Forelimb muscle (tissue), 1 donor: ENCODE results near the gene GABRG3. TPM values are rescaled to one million over a fixed set of nuclear protein-coding genes. Genes with fewer than 3 reads are reported as not detected.
A peak's percentile ranks its signal among the peaks of the same experiment; 100 is the strongest.

Experiments used
- DNase-seq: peaks from one replicate; pipeline ENCODE4 v3.0.0-alpha.2; 2013; ENCODE audit warnings: low read depth
- polyA plus RNA-seq: library from polyadenylated mRNA; unstranded; fragments of 120-200 nt; gene quantifications from one replicate; pipeline ENCODE4 v1.2.1, GENCODE V29; 2013; ENCODE audit not compliant: insufficient read length

The GABRG3 gene
- polyA plus RNA-seq, 1 donor = 0.22 TPM

DNA sequence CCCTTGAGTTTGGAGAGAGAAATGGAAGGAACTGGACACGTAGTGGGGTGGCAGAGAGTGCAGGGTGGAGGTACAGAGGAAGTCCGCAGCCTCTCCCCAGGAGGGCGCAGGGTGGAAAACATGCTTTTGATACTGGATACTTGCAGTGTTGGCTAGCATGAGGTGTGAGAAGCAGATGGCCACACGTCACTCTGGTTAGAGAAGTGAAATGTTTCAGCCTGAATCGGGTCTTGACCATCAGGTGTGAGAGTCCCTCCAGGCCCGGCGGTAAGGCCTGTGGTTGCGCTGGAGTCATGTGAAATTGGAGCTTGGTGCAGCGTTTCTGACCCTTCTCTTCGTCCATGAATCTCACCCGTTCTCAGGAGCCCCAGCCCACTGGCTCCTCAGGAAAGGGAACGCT lies 93.1 kb downstream of the GABRG3 start:
- no peak for DNase-seq

DNA sequence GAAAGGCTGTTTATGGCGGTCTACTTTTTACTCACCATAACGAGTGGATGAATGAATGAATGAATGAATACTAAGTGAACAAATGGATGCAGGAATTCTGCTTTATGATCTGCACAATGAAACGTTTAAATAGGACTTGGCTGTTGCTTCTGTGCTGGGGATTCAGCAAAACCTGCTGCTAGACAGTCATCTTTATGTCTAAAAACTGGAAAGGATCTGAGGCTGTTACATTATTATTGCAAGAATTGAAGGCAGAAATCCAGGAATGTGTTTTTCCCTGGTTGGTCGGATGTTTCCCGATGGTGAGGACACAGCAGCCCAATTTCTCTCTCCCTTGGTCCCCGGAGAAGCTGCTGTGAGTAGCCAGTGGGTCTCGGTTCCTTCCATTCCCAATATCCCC lies 94.2 kb downstream of the GABRG3 start:
- no peak for DNase-seq

DNA sequence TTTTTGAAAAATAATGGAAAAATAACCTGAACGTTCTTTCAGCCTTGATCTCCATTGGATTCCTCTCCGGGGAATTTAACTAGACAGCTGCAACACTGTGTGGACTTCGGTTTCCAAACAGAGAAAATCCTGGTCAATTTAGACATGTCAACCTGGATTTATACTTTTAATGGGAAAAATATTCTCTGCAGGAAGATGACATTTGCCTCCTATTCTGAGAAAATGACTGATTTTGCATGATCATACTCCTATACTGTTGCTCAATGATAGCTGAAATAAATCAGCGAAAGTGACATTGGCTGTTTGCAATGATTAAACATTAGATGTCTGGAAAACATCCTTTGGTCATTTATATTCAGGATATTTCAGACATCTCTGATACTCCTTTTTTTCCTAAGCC lies 94.8 kb downstream of the GABRG3 start:
- no peak for DNase-seq

DNA sequence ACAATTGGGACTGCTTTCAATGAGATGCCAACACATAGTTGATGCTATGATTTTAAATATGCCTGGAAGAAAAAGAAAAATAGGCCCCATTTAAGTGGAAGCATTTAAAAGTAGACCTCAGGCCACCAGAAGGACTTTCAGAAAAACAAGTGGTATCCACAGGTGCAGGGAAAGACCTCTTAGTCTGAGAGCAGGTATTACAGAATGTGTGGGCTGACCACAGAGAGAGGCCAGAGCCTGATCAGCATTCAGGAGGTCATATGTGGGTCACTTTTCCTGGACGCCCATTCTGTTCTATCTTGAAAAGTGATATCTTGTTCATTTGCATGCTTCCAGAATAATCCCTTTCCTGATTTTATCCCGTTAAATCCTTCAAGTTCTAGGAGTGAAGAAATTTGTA lies 95.5 kb downstream of the GABRG3 start:
- no peak for DNase-seq

DNA sequence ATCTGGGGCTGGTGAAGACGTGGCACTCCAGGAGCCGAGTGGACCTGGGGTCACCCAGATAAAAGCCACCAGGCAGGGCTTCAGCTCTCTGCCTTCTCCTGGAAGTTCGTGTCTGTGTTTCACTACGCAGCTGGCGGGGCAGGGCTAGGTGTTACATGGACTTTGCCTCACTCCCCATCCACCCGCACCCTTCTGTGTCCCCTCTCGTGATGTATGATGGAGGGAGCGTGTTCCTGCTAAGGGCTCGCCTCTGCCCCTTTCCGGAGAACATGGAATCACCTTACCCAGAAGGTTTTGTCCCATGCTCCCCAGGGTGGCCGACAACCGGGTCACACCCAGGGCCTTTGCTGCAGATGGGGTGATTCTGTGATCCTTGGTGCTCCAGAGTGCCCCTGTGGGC lies 96.2 kb downstream of the GABRG3 start:
- DNase-seq = no peak

DNA sequence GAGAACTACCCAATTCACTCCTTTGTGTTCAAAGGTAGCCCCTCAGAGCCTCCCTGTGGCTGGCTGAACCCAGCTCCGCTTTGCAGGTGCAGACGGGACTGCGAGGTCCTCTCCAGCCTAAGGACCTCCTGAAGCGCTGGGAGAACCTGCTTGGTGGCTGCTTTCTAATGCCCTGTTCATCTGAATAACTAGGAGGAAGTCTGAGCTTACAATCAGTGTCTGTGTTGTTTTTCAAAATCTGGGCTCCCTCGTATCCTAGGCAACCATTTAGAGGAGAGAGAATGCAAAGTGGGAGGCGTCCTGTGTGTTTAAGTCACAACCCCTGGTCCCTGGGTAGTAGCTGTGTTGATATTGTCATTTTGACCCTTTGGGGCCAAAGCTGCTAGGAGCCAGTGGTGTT lies 99.9 kb downstream of the GABRG3 start:
- DNase-seq = no peak

DNA sequence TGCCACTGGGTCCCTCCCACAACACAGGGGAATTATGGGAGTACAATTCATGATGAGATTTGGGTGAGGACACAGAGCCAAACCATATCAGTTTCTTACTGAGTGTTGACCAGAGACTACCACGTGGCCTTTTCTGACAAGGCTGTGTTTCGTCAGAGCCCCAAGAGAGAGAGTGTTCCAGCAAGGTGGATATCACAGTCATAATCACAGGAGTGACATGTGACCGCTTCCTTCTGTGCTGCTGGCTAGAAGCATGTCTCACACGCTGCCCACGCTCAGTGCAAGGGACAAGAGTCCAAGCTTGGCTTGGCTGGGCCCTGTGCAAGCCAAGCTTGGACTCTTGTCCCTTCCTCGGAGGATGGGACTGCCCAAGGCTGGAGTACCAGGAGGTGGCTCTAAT lies 103.2 kb downstream of the GABRG3 start:
- no peak for DNase-seq

DNA sequence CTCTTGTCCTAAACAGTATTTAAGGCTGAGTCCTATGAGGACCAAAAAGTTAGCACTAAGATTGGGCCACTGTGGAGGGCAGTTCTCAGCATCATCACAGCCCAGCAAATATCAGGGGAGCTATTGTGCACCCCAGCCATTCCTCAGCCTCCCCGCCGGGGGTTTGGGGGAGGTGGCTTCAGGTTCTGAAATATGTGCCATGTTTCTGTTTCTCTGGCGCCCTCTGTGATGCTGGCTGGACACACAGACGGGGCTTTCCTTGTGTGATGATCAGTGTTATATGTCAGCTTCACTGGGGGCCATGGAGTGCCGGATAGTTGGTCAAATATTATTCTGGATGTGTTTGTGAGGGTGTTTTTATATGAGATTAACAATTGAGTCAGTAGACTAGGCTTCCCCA lies 106.8 kb downstream of the GABRG3 start:
- no peak for DNase-seq

DNA sequence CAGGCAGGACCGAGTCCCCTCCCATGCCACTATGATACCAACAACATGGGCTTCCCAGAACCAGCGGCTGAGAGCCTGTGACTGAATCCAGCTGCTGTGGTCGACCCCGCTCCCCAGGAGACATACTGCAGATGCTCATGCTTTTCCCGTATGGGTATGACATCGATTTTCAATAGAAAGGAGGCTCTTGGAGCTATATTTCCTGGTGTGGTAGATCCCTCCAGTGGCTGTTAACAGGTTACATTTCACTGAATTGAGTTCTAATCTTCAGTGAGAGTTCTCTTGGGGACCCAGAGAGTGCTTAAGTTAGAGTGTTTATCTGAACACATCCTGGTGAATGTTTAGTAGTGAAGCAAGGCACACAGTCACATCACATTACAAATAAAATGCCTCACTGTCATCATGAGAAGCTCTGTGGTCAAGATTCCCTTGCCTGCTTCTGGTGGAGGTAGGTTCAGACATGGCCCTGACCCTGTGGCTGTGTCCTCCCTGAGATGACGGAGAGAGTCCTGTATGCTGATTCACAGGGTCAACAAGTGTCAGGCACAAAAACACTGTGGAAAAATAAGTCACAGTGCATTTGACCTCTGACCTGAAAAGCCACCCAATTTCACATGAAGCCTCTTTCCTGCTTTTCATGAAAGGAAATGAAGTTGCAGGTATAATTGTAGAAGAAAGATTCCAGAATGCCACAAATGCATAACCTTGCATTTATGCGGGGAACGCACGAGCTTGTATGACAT lies 110.9 kb downstream of the GABRG3 start:
- no peak for DNase-seq

DNA sequence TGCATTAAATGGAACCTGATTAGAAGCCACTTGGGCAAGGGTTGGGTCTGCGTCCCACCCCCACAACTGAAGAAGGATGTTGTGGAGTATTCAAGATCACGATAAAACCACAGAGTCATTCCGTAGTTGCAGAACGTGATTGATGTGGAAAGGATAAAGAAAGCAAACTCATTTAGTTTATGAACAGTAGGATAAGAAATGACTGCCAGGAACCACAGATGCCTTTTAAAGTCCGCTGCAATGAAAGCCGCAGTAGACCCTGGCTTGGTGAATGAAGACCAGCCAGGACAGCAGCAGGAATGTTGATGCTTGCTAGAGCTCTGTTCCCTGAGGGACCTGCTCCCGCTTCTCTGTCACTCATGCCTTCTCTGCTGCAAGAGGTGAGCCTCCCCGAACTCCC lies 111.5 kb downstream of the GABRG3 start:
- DNase-seq = no peak

DNA sequence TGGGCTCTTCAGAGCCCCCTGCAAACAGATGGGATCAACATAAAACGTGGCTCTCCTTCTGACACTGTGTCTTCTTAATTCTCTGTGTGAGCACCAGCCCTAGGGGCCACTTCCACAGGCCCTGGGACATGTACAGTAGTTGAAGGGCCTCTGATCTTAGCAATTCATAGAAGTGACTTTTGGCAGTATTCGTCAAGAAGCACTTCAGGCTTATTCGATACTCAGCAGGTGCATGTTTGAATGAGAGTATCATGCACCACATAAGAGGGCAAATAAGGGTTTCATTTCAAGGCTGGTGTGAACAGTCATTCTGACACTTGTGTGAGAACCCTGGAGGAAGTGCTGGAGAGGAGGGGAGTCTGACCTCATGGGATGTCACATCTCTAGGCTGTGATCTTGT lies 113.9 kb downstream of the GABRG3 start:
- no peak for DNase-seq

DNA sequence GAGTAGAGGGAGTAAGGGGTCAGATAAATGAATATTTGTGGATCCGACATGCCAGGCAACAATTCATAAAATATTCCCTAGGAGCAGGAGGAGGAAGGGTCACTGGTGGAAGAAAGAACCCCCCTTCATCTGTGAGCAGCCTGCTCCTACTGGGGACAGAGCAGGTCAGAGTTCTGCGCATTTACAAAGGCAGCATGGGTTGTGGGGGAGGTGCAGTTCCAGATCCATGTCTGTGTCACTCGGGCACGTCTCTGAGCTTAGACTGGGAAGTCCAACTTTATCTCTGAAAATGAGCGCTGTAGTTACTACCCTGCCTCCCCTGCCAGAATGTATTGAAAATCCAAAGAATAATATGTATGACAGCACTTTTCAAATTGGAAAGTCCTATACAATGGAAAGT lies 115.2 kb downstream of the GABRG3 start:
- DNase-seq = no peak

DNA sequence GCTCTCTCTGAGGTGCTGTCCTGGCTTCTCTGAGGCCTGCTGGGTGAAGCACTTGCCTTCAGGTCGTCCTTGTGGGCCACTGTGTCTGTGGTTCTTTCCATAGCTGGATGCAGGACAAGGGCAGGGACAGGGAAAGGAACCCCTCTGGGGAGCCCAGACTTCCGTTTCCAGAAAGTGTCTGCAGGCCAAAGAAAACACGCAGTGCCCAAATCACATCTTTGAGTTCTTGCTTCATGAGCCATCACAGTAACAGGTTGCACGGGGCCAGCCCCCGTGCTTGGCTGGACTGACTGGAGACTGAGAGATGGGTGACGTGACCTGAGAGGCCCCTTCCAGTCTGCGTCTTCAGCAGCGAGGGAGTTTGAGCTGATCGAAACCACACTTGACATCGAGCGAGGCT lies 115.8 kb downstream of the GABRG3 start:
- no peak for DNase-seq

DNA sequence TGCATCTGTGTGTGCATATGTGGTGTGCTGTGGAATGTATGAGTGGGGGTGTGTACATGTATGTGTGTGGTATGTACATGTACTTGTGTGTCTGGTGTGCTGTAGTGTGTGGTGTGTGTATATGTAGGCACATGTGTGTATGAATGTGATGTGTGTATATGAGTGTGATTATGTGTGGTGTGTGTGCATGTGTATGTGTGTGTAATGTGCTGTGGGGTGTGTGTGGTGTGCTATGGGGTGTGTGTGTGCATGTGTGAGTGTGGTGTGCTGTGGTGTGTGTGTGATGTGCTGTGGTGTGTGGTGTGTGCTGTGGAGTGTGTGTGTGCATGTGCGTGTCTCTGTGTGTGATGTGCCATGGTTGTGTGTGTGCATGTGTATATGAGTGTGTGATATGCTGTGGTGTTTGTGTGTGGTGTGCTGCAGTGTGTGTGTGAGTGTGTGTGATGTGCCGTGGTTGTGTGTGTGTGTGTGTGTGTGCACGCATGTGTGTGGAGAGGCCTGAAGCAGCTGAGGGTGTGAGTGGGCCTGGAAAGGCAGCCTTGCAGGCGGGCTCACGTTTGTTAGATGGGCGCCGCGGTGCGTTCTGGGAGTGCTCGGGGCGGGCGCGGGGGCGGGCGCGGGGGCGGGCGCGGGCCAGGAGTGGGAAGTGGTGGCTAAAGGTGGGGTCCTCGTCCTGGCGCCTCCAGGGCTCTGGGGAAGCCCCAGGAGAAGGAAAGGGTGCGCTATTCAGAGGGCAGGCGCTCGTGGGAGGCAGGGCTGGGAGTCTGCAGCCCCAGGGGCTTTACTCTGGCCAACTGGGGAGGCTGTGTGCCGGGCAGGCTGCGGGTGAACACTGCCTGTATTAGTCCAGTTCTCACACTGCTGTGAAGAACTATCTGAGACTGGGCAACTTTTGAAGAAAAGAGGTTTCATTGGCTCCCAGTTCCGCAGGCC lies 116.9 kb downstream of the GABRG3 start:
- DNase-seq = no peak

DNA sequence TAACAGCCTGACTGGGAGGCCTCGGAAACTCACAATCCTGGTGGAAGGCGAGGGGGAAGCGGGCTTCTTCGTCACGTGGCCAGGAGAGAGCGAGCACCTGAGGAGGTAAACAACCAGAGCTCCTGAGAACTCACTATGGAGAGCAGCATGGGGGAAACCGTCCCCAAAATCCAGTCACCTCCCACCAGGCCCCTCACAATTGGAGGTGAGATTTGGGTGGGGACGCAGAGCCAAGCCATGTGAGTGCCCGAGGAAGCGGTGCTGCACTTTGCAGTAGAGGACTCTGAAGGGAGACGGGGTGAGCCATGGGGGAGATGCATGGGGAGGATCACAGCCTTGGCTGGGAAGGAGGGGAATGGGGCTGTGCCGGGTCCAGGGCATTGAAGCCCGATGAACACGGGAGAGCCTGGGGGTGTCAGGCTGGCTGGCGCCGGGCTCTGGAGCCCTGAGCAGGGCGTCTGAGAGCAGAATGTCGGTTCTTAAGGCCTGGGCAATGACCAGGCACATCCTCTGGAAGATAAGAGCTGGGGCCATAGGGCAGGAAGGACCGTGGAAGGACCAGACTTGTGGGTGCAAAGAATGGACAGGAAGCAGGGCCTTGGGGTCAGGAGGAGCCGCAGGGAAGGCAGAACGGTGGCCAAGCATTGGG lies 117.7 kb downstream of the GABRG3 start:
- no peak for DNase-seq

DNA sequence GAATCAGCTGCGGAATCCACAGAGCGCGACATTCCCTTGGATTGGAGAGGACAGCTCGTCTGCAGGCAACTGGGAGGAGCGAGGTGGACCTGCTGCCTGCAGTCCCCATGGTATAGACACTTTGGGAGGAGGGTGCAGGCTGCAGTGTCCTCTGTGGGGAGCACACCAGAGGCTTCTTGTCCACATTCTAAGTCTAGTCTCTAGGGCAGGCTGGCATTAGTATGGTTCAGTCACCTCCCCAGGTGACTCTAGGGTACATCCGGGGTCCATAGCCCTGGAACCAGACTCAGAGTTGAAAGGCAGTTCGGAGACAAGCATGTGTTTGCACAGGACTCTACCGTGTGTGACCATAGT lies 118.2 kb downstream of the GABRG3 start:
- no peak for DNase-seq

DNA sequence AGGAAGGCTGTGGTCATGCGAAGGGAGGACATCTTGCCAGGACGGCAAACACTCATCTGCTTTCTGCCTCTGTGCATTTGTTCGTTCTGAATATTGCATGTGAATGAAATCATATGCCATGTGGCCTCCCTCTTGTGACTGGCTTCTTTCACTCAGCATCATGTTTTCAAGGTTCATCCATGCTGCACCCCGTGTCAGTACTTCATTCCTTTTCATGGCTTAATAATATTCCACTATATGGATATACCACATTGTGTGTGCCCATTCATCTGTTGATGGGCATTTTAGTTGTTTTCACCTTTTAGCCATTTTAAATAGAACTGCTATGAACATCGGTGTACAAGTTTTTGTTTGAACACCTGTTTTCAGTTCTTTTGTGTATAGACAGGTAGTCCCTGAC lies 118.7 kb downstream of the GABRG3 start:
- no peak for DNase-seq

DNA sequence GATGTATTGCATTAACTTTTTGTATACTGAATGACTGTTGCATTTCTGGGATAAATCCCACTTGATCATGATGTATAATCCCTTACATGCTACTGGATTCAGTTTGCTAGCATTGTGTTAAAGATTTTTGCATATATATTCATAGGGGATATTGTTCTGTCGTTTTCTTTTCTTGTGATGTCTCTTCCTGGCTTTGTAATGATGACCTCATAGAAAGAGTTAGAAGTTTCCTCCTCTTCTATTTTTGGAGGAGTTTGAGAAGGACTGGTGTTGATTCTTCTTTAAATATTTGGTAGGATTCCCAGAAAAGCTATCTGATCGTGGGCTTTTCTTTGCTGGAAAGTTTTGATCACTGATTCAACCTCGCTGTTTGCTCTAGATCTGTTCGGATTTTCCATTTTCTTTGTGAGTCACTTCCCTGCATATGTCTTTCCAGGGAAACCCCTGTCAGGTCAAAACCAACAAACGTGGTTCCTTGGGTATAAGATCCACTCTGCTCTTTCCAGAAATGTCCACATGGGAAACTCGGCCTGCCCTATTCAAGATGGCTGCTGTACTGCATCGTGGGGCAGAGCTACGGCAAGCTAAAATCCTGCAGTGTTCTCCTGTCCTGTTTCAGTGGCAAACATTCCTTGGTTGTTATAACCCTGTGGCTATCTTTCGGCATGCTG lies 120.4 kb downstream of the GABRG3 start:
- DNase-seq = no peak

DNA sequence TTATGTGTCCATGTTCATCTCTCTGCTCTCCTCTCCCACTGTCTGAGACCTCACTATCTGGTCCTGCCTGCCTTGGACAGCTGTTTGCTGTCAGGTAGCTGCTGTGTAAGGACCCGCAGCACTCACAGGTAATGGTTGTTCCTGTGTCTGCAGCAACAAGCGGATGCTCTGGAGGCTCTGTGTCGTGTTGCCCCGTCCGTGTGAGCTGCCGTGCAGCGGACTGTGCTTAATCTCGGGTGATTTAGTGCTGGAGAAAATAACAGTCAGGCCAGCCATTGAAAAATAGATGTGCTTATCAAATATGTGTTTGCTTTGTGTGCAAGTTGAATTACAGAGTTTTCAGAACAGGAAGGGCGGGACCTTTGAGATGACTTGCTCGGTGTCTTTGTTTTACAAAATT lies 121.4 kb downstream of the GABRG3 start:
- no peak for DNase-seq

DNA sequence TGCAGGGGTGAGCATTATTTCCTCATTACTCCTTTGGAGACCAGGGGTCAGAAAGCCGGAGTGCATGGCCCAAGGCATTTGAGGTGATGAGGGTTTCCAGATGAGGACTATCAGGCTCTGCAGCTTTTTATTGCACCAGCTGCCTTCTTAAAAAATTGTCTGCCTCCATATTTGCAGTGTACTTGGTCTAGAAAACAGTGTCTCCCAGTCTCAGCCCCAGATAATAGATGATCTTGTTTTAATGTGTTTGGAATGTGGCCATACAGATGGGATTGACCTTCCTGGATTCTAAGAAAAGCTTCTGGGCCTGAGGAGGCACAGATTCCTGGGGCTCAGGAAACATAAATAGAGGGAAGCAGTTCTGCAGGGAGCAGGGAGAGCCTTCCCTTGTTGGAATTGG lies 123.3 kb downstream of the GABRG3 start:
- peak; percentile 84 for DNase-seq

DNA sequence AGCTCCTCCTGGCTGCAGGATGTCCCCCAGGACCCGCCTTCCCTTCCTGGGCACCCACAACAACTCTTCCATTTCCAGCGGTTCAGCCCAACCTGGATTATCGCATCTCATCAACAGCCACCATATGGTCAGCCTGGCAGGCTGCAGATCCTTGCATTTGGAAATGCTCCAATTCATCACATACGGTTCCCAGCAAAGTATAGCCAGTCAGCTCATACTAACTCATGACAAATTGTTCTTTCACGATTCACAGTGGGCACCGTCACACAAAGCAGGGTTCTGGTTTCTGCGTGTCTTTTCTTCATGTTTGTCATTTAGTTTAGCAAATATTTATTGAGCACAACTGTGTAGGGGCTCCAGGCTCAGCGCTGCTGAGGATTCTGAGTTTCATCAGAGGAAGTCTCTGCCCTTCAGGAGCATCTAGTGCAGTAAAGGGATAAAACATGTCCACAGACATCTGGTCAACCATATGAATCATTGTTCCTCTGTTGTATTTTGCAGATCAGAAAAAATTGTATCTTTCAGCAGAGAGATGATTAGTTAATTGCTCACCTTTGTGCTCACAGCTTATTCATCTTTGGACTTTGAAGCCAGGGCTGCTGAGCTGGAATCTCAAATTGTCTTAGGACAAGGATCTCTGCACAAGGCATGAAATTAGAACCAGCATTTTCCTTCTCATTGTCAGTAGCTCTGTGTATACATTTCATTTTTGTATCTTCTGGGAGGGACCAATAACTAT lies 125.1 kb downstream of the GABRG3 start:
- DNase-seq = no peak
